PC-3 (cell line): ENCODE measurements around the gene ECHS1. TPM values are rescaled to one million over a fixed set of nuclear protein-coding genes. Genes with fewer than 3 reads are reported as not detected.

Experiments
- ATAC-seq: fragments of 200-7000 bp; cut with Tn5 transposase; 2 replicates; pipeline ENCODE4 v1.9.1; 2020; ENCODE audit warnings: mild to moderate bottlenecking, moderate library complexity
- BruUV-seq: library from RNA; stranded (reverse); fragments of 400-500 nt; replicated peaks from 2 replicates; lab custom pipeline; 2021; lab: Mats Ljungman, UMichigan
- CTCF ChIA-PET: fragments of 300-600 bp; sonication (Branson Sonifier 250); formaldehyde crosslinking; loops from one replicate; lab custom pipeline; 2022; ENCODE audit warnings: antibody characterized with exemption; lab: Charles Lee
- POLR2A ChIA-PET: fragments of 300-600 bp; sonication (Branson Sonifier 250); formaldehyde crosslinking; loops from one replicate; lab custom pipeline; 2022; ENCODE audit warnings: antibody characterized with exemption; ENCODE audit not compliant: unreplicated experiment; lab: Charles Lee
- DNase-seq: peaks from one replicate; pipeline ENCODE4 v3.0.0-alpha.2; 2015
- H2AFZ ChIP-seq: fragments of 300-600 bp; sonication (generic); 2 replicates; pipeline ENCODE4 v1.6.0; 2016; ENCODE audit warnings: antibody characterized with exemption, low read length
- H3F3A ChIP-seq: fragments of 300-600 bp; sonication (generic); one replicate; pipeline ENCODE4 v1.6.0; 2017; ENCODE audit warnings: antibody characterized with exemption, low read length, control low read depth, mild to moderate bottlenecking; ENCODE audit not compliant: unreplicated experiment
- H3K27ac ChIP-seq: fragments of 300-600 bp; sonication (generic); 2 replicates; pipeline ENCODE4 v1.5.1; 2016; ENCODE audit warnings: mild to moderate bottlenecking, low read length
- H3K27me3 ChIP-seq: fragments of 300-600 bp; sonication (generic); 2 replicates; pipeline ENCODE4 v1.6.1; 2016; ENCODE audit warnings: low read length, mixed read lengths
- H3K36me3 ChIP-seq: fragments of 300-600 bp; sonication (generic); 2 replicates; pipeline ENCODE4 v1.6.1; 2016; ENCODE audit warnings: low read depth, mixed run types, low read length, mixed read lengths
- H3K4me1 ChIP-seq: fragments of 300-600 bp; sonication (generic); 2 replicates; pipeline ENCODE4 v1.5.1; 2016; ENCODE audit warnings: low read length; ENCODE audit not compliant: insufficient read depth
- H3K4me2 ChIP-seq: fragments of 300-600 bp; sonication (generic); 2 replicates; pipeline ENCODE4 v1.6.0; 2016; ENCODE audit warnings: low read length
- H3K4me3 ChIP-seq: fragments of 300-600 bp; sonication (generic); 2 replicates; pipeline ENCODE4 v1.5.1; 2016; ENCODE audit warnings: mild to moderate bottlenecking, low read length, mixed read lengths
- H3K79me2 ChIP-seq: fragments of 300-600 bp; sonication (generic); 2 replicates; pipeline ENCODE4 v1.6.1; 2017; ENCODE audit warnings: low read length, mixed read lengths
- H3K9ac ChIP-seq: fragments of 300-600 bp; sonication (generic); 2 replicates; pipeline ENCODE4 v1.6.0; 2016; ENCODE audit warnings: mild to moderate bottlenecking, low read length
- H3K9me2 ChIP-seq: fragments of 300-600 bp; sonication (generic); replicated peaks from 2 replicates; pipeline ENCODE4 v1.6.1; 2016; ENCODE audit warnings: mixed run types, low read length, mixed read lengths
- H3K9me3 ChIP-seq: fragments of 300-600 bp; sonication (generic); 2 replicates; pipeline ENCODE4 v1.6.1; 2016; ENCODE audit warnings: low read length, mixed read lengths
- H4K20me1 ChIP-seq: fragments of 300-600 bp; sonication (generic); 2 replicates; pipeline ENCODE4 v1.6.1; 2016; ENCODE audit warnings: low read length, mixed read lengths
- EZH2 ChIP-seq: fragments of 300-600 bp; sonication (generic); IDR thresholded peaks from one replicate; pipeline ENCODE4 v1.6.1; 2017; ENCODE audit warnings: antibody characterized with exemption, mild to moderate bottlenecking, low read length; ENCODE audit not compliant: unreplicated experiment
- EZH2phosphoT487 ChIP-seq: fragments of 300-600 bp; sonication (generic); IDR thresholded peaks from 2 replicates; pipeline ENCODE4 v1.6.1; 2018; ENCODE audit warnings: mild to moderate bottlenecking, antibody characterized with exemption, low read length, borderline replicate concordance
- intact Hi-C: fragments of 100-400 bp; cut with micrococcal nuclease; formaldehyde crosslinking; loops from 2 replicates; pipeline ENCODE4 v1.9.0; 2023
- total RNA-seq: library from RNA; depleted of rRNA; stranded (reverse); fragments of >200 nt; gene quantifications from 2 replicates; pipeline ENCODE4 v1.2.3, GENCODE V29; 2014
- TF ChIP-seq, protein P1 (sequence below): fragments of 300-600 bp; sonication (generic); conservative IDR thresholded peaks from 2 replicates; pipeline ENCODE4 v1.5.1; 2017; ENCODE audit warnings: antibody characterized with exemption, low read depth, mild to moderate bottlenecking, low read length

Gene ECHS1
- total RNA-seq, 1 experiment from 2014 or later: 120 TPM

DNA sequence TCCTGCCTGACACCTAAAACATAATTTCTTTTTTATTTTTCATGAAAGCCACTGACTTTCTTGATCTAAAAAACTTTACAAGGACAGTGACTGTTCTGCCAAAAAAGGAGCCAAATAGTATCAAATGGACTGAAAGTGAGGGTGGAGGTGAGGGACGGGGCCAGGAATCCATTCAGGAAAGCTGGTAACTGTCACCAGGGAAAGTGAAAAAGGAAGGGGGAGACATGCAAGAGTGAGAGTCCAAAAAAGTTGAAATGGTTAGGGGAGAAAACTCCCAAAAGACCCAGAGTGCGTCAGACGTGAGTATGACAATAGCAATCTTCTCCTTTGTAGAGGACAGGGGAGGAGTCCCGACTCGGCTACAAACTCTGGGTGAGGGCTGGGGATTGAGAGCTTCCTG is 28.9 kb downstream of the ECHS1 start:
- H3K9me2 ChIP-seq: no peaks in the 10 kb centered on the region
- H3K9me3 ChIP-seq: no peaks in the 10 kb centered on the region
- no peaks in the 10 kb centered on the region for H3K27me3 ChIP-seq
- no peak overlapping the region for H3K27ac ChIP-seq
- ChIA-PET CTCF (interaction anchor here (0.6 kb wide), 1 partner anchor 15 kb away, joined by 4 read pairs; no protein-coding TSS in a partner anchor), POLR2A (interaction anchor here (0.7 kb wide), 1 partner anchor 13 kb away, joined by 3 read pairs; no protein-coding TSS in a partner anchor)
- H3K4me3 ChIP-seq: no peak overlapping the region
- TF ChIP-seq EZH2phosphoT487 (no peak), EZH2 (no peak)
- TF ChIP-seq, protein P1, sequence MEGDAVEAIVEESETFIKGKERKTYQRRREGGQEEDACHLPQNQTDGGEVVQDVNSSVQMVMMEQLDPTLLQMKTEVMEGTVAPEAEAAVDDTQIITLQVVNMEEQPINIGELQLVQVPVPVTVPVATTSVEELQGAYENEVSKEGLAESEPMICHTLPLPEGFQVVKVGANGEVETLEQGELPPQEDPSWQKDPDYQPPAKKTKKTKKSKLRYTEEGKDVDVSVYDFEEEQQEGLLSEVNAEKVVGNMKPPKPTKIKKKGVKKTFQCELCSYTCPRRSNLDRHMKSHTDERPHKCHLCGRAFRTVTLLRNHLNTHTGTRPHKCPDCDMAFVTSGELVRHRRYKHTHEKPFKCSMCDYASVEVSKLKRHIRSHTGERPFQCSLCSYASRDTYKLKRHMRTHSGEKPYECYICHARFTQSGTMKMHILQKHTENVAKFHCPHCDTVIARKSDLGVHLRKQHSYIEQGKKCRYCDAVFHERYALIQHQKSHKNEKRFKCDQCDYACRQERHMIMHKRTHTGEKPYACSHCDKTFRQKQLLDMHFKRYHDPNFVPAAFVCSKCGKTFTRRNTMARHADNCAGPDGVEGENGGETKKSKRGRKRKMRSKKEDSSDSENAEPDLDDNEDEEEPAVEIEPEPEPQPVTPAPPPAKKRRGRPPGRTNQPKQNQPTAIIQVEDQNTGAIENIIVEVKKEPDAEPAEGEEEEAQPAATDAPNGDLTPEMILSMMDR: no peak
- H3F3A ChIP-seq: no peaks in the 10 kb centered on the region
- no peaks in the 10 kb centered on the region for H4K20me1 ChIP-seq
- H3K79me2 ChIP-seq: no peaks in the 10 kb centered on the region
- intact Hi-C loops: no loop called here
- H2AFZ ChIP-seq: no peak overlapping the region
- H3K36me3 ChIP-seq: no peaks in the 10 kb centered on the region
- H3K9ac ChIP-seq: no peak overlapping the region
- no peak overlapping the region for H3K4me2 ChIP-seq
- BruUV-seq: no TSS peak
- DNase-seq: no peak
- peaks cover 5% of the 10 kb centered on the region; the same call in 1 of the 2 replicates for H3K4me1 ChIP-seq
- no peak for ATAC-seq

DNA sequence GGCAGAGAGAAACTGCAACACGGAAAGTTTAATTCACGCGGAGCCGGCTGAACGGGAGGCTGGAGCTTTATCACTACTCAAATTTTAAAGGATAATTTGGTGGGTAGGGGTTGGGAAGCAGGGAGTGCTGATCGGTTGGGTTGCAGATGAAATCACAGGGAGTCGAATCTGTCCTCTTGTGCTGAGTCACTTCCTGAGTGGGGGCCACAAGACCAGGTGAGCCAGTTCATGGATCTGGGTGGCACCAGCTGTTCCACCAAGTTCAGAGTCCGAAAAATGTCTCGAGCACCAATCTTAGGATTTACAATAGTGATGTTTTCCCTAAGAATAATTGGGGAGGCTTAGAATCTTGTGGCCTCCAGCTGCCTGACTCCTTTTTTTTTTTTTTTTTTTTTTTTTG is 29.6 kb downstream of the ECHS1 start:
- Histone ChIP-seq H3K4me3 (no peak overlapping the region), H3K9ac (no peak overlapping the region), H3K27ac (no peak overlapping the region), H3K4me1 (peaks cover 5% of the 10 kb centered on the region; the same call in 1 of the 2 replicates), H3F3A (no peaks in the 10 kb centered on the region), H2AFZ (no peak overlapping the region), H3K9me2 (no peaks in the 10 kb centered on the region), H3K9me3 (no peaks in the 10 kb centered on the region), H3K36me3 (no peaks in the 10 kb centered on the region), H4K20me1 (no peaks in the 10 kb centered on the region), H3K27me3 (no peaks in the 10 kb centered on the region), H3K4me2 (no peak overlapping the region), H3K79me2 (no peaks in the 10 kb centered on the region)
- DNase-seq (no peak), ATAC-seq (no peak)
- no TSS peak for BruUV-seq
- ChIA-PET POLR2A (no interaction called here), CTCF (interaction anchor here (0.6 kb wide), 1 partner anchor 14 kb away, joined by 4 read pairs; no protein-coding TSS in a partner anchor)
- intact Hi-C loops: no loop called here
- TF ChIP-seq EZH2phosphoT487 (no peak), EZH2 (no peak)
- TF ChIP-seq, protein P1: no peak

DNA sequence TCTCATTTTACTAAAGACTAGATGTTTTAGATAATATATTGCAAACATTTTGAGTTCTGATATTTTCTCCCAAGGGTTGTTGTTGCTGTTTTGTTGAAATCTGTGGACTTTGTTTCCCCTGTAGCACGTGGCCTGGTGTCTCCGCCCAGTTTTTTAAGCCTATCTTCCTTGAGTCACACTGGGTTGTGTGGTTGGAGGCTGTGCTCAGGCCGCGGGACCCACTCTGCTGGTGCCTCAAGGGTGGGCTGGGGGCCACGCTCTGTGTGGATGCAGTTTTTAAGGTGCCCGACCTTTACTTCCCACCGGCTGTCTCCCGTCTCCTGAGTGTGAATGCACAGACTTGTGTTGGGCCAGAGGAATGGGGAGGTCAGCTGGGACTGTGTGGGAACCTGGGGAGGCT is 30.2 kb downstream of the ECHS1 start:
- Histone ChIP-seq H3K9ac (no peak overlapping the region), H4K20me1 (no peaks in the 10 kb centered on the region), H3K27ac (no peak overlapping the region), H3K9me3 (no peaks in the 10 kb centered on the region), H3F3A (no peaks in the 10 kb centered on the region), H3K4me1 (peaks cover 5% of the 10 kb centered on the region; the same call in 1 of the 2 replicates), H3K36me3 (no peaks in the 10 kb centered on the region), H3K4me2 (no peak overlapping the region), H2AFZ (no peak overlapping the region), H3K79me2 (no peaks in the 10 kb centered on the region), H3K27me3 (no peaks in the 10 kb centered on the region), H3K4me3 (no peak overlapping the region), H3K9me2 (no peaks in the 10 kb centered on the region)
- BruUV-seq: no TSS peak
- no peak for DNase-seq
- no peak for ATAC-seq
- intact Hi-C loops: no loop called here
- POLR2A ChIA-PET: no interaction called here
- CTCF ChIA-PET: no interaction called here
- TF ChIP-seq, protein P1: no peak
- no peak for TF ChIP-seq EZH2phosphoT487
- no peak for TF ChIP-seq EZH2
